Activated CD4-positive, alpha-beta memory T cell treated with anti-CD3 and anti-CD28 coated beads, Interleukin-2, amount 10 ng/mL, durations not matched to agents 7 days and 5 days (primary cell): ENCODE results near the gene MRPL48. TPM values are rescaled to one million over a fixed set of nuclear protein-coding genes. Genes with fewer than 3 reads are reported as not detected.
"Not testable (repeated sequence)": the region's sequence is repeated elsewhere in the genome, so short reads cannot be mapped to it uniquely, and the experiment has no call there.

Experiments
- CTCF ChIA-PET: fragments of 350-600 bp; sonication (Branson Sonifier 250); formaldehyde crosslinking; loops from one replicate; lab custom pipeline; 2021; ENCODE audit warnings: antibody characterized with exemption, inconsistent platforms; lab: Charles Lee
- POLR2A ChIA-PET: fragments of 350-600 bp; sonication (Branson Sonifier 250); formaldehyde crosslinking; loops from one replicate; lab custom pipeline; 2021; ENCODE audit warnings: antibody characterized with exemption; lab: Charles Lee
- DNase-seq: peaks from one replicate; pipeline ENCODE4 v3.0.0-alpha.2; 2020
- H3K27ac Mint-ChIP-seq: one replicate; pipeline ENCODE4 v1.8.0; 2021; ENCODE audit warnings: mild to moderate bottlenecking, mixed read lengths
- H3K27me3 Mint-ChIP-seq: one replicate; pipeline ENCODE4 v1.8.0; 2021; ENCODE audit warnings: mixed read lengths
- H3K36me3 Mint-ChIP-seq: one replicate; pipeline ENCODE4 v1.8.0; 2021; ENCODE audit warnings: low read depth, mixed read lengths
- H3K4me1 Mint-ChIP-seq: one replicate; pipeline ENCODE4 v1.8.0; 2021; ENCODE audit warnings: mixed read lengths
- H3K4me3 Mint-ChIP-seq: one replicate; pipeline ENCODE4 v1.8.0; 2021; ENCODE audit warnings: mild to moderate bottlenecking, mixed read lengths
- H3K9me3 Mint-ChIP-seq: one replicate; pipeline ENCODE4 v1.8.0; 2021; ENCODE audit warnings: mixed read lengths
- total RNA-seq, 2 experiments: library from RNA; stranded (reverse); gene quantifications; one replicate each; pipeline ENCODE4 v1.2.3, GENCODE V29; 2021

Gene MRPL48
- total RNA-seq, 2 experiments from 2014 or later, result 35.9 to 45.5 TPM

- H3K27ac Mint-ChIP-seq, result no peak overlapping the region
- no peak for DNase-seq
- CTCF ChIA-PET, result interaction anchor here (0.7 to 1.2 kb wide), 2 partner anchors 22 to 27 kb away, joined by 3 to 5 read pairs; no protein-coding TSS in a partner anchor
- H3K4me1 Mint-ChIP-seq, result peaks cover 31% of the 10 kb centered on the region
- H3K27me3 Mint-ChIP-seq, result no peaks in the 10 kb centered on the region
- POLR2A ChIA-PET, result no interaction called here
- H3K4me3 Mint-ChIP-seq, result no peak overlapping the region
- no peaks in the 10 kb centered on the region for H3K9me3 Mint-ChIP-seq
- peaks cover 18% of the 10 kb centered on the region for H3K36me3 Mint-ChIP-seq
Measured at GRCh38 chr11:73757598-73757997, 30.1 kb upstream of the MRPL48 start.

- CTCF ChIA-PET, result interaction anchor here (1.2 kb wide), 1 partner anchor 21 kb away, joined by 5 read pairs; no protein-coding TSS in a partner anchor
- Mint-ChIP-seq H3K36me3 (peaks cover 16% of the 10 kb centered on the region), H3K4me3 (peak overlapping the region; percentile 94), H3K27me3 (no peaks in the 10 kb centered on the region), H3K4me1 (peaks cover 34% of the 10 kb centered on the region), H3K9me3 (no peaks in the 10 kb centered on the region), H3K27ac (no peak overlapping the region)
- POLR2A ChIA-PET, result no interaction called here
- no peak for DNase-seq
Measured at GRCh38 chr11:73758451-73758850, 29.2 kb upstream of the MRPL48 start.

- DNase-seq, result no peak
- Mint-ChIP-seq H3K27ac (peak overlapping the region; percentile 79), H3K4me1 (peaks cover 32% of the 10 kb centered on the region), H3K9me3 (no peaks in the 10 kb centered on the region), H3K4me3 (peak overlapping the region; percentile 94), H3K36me3 (peaks cover 12% of the 10 kb centered on the region), H3K27me3 (no peaks in the 10 kb centered on the region)
- POLR2A ChIA-PET, result interaction anchor here (1.4 to 8.2 kb wide), 4 partner anchors 13 to 117 kb away, joined by 4 to 158 read pairs (median 20); partner anchors contain the start of genes COA4, MRPL48 and PAAF1
- CTCF ChIA-PET, result interaction anchor here (0.6 to 1.0 kb wide), 2 partner anchors 9 to 357 kb away, joined by 3 to 4 read pairs; no protein-coding TSS in a partner anchor
Measured at GRCh38 chr11:73759610-73760134, 28.0 kb upstream of the MRPL48 start.

- peak; percentile 21 for DNase-seq
- POLR2A ChIA-PET, result interaction anchor here (1.3 to 8.2 kb wide), 5 partner anchors 13 to 411 kb away, joined by 4 to 158 read pairs (median 12); partner anchors contain the start of genes C2CD3, COA4, MRPL48 and PAAF1
Measured at GRCh38 chr11:73760135-73760678, 27.5 kb upstream of the MRPL48 start.

GRCh38 chr11:73760679-73761402 is 26.8 kb upstream of the MRPL48 start, which contains the start of gene RAB6A:
Gene RAB6A, minus strand, starts transcription at chr11:73761074. Its CDS starts 439 bp downstream, at chr11:73760635.
- CTCF ChIA-PET, result interaction anchor here (0.6 to 5.0 kb wide), 9 partner anchors 14 to 358 kb away, joined by 3 to 62 read pairs (median 3); partner anchors contain the start of gene MRPL48
- Mint-ChIP-seq H3K4me3 (peak within 1 kb of the TSS; percentile 94), H3K4me1 (peaks cover 32% of the 10 kb centered on the region), H3K9me3 (no peaks in the 10 kb centered on the region), H3K36me3 (peaks cover 10% of the 10 kb centered on the region), H3K27ac (peak within 1 kb of the TSS; percentile 86), H3K27me3 (peaks cover 3% of the 10 kb centered on the region)
- POLR2A ChIA-PET, result interaction anchor here (1.0 to 8.2 kb wide), 8 partner anchors 8 to 410 kb away, joined by 3 to 158 read pairs (median 4); partner anchors contain the start of genes C2CD3, COA4, MRPL48 and PAAF1
- DNase-seq, result peak; percentile 100

More at GRCh38 chr11:73760135-73760678, 27.5 kb upstream of the MRPL48 start:
- Mint-ChIP-seq H3K27me3 (peaks cover under 1% of the 10 kb centered on the region), H3K9me3 (no peaks in the 10 kb centered on the region), H3K27ac (peak overlapping the region; percentile 79), H3K4me1 (peaks cover 32% of the 10 kb centered on the region), H3K4me3 (peak overlapping the region; percentile 94), H3K36me3 (peaks cover 12% of the 10 kb centered on the region)
- CTCF ChIA-PET, result interaction anchor here (0.6 to 5.0 kb wide), 7 partner anchors 9 to 358 kb away, joined by 3 to 62 read pairs (median 4); partner anchors contain the start of gene MRPL48

GRCh38 chr11:73761403-73761945 is 26.2 kb upstream of the MRPL48 start:
- Mint-ChIP-seq H3K9me3 (no peaks in the 10 kb centered on the region), H3K27me3 (peaks cover 8% of the 10 kb centered on the region), H3K4me3 (peak overlapping the region; percentile 94), H3K4me1 (peaks cover 32% of the 10 kb centered on the region), H3K36me3 (peaks cover 10% of the 10 kb centered on the region), H3K27ac (peak overlapping the region; percentile 86)
- ChIA-PET CTCF (interaction anchor here (0.6 to 5.0 kb wide), 7 partner anchors 14 to 136 kb away, joined by 3 to 62 read pairs (median 6); partner anchors contain the start of gene MRPL48), POLR2A (interaction anchor here (1.0 to 8.2 kb wide), 7 partner anchors 9 to 409 kb away, joined by 3 to 158 read pairs (median 4); partner anchors contain the start of genes C2CD3, COA4, MRPL48 and PAAF1)
- DNase-seq, result no peak

GRCh38 chr11:73762732-73763131 is 24.9 kb upstream of the MRPL48 start:
- H3K27ac Mint-ChIP-seq, result no peak overlapping the region
- peaks cover 8% of the 10 kb centered on the region for H3K36me3 Mint-ChIP-seq
- no peak overlapping the region for H3K4me3 Mint-ChIP-seq
- no peak for DNase-seq
- CTCF ChIA-PET, result interaction anchor here (0.7 to 5.0 kb wide), 2 partner anchors 16 to 170 kb away, joined by 3 to 62 read pairs; no protein-coding TSS in a partner anchor
- peaks cover 15% of the 10 kb centered on the region for H3K27me3 Mint-ChIP-seq
- peaks cover 28% of the 10 kb centered on the region for H3K4me1 Mint-ChIP-seq
- POLR2A ChIA-PET, result interaction anchor here (5.1 to 8.2 kb wide), 2 partner anchors 15 to 24 kb away, joined by 29 to 158 read pairs; partner anchors contain the start of gene MRPL48
- H3K9me3 Mint-ChIP-seq, result no peaks in the 10 kb centered on the region

GRCh38 chr11:73766763-73767162 is 20.9 kb upstream of the MRPL48 start:
- no peak overlapping the region for H3K27ac Mint-ChIP-seq
- CTCF ChIA-PET, result interaction anchor here (3.0 kb wide), 1 partner anchor 12 kb away, joined by 13 read pairs; no protein-coding TSS in a partner anchor
- H3K9me3 Mint-ChIP-seq, result no peaks in the 10 kb centered on the region
- POLR2A ChIA-PET, result interaction anchor here (8.2 kb wide), 1 partner anchor 11 kb away, joined by 158 read pairs; no protein-coding TSS in a partner anchor
- peaks cover 2% of the 10 kb centered on the region for H3K4me1 Mint-ChIP-seq
- peaks cover 17% of the 10 kb centered on the region for H3K27me3 Mint-ChIP-seq
- no peaks in the 10 kb centered on the region for H3K36me3 Mint-ChIP-seq
- DNase-seq, result no peak
- H3K4me3 Mint-ChIP-seq, result no peak overlapping the region

- H3K4me3 Mint-ChIP-seq, POLR2A ChIA-PET, H3K4me1 Mint-ChIP-seq, CTCF ChIA-PET, H3K9me3 Mint-ChIP-seq, H3K36me3 Mint-ChIP-seq, DNase-seq, H3K27ac Mint-ChIP-seq: not testable (repeated sequence)
- peaks cover 18% of the 10 kb centered on the region for H3K27me3 Mint-ChIP-seq
Measured at GRCh38 chr11:73770811-73771210, 16.9 kb upstream of the MRPL48 start.

- Mint-ChIP-seq H3K36me3 (no peaks in the 10 kb centered on the region), H3K4me3 (peak overlapping the region; percentile 81), H3K4me1 (peaks cover 23% of the 10 kb centered on the region), H3K27ac (peak overlapping the region; percentile 99), H3K27me3 (no peaks in the 10 kb centered on the region), H3K9me3 (no peaks in the 10 kb centered on the region)
- ChIA-PET CTCF (interaction anchor here (0.6 to 3.4 kb wide), 9 partner anchors 9 to 537 kb away, joined by 3 to 62 read pairs (median 5); partner anchors contain the start of genes C2CD3, MRPL48, PPME1 and RAB6A), POLR2A (interaction anchor here (0.9 to 6.5 kb wide), 7 partner anchors 9 to 1496 kb away, joined by 3 to 158 read pairs (median 5); partner anchors contain the start of genes COA4, FCHSD2, MRPL48 and PAAF1)
- DNase-seq, result peak; percentile 99
Measured at GRCh38 chr11:73779084-73779902, 8.4 kb upstream of the MRPL48 start.

- Mint-ChIP-seq H3K27me3 (no peaks in the 10 kb centered on the region), H3K4me1 (peaks cover 25% of the 10 kb centered on the region), H3K36me3 (no peaks in the 10 kb centered on the region), H3K4me3 (no peak overlapping the region), H3K27ac (no peak overlapping the region), H3K9me3 (no peaks in the 10 kb centered on the region)
- ChIA-PET POLR2A (no interaction called here), CTCF (no interaction called here)
- DNase-seq, result no peak
Measured at GRCh38 chr11:73781303-73781702, 6.4 kb upstream of the MRPL48 start.
